KBM-7 (cell line): Measurements from ENCODE around the gene IGF2BP2.
"Not testable (repeated sequence)": the region's sequence is repeated elsewhere in the genome, so short reads cannot be mapped to it uniquely, and the experiment has no call there.

Experiments used
- DNase-seq: peaks from one replicate; pipeline ENCODE4 v3.0.0-alpha.2; 2015
- in situ Hi-C: fragments of 300-500 bp; cut with MboI; formaldehyde crosslinking; loops from 2 replicates; pipeline ENCODE4 v1.14.3; 2020; ENCODE audit warnings: low sequenced_read_pairs, low pct_unique_long_range_greater_than_20kb, mixed read lengths

Gene IGF2BP2

DNA sequence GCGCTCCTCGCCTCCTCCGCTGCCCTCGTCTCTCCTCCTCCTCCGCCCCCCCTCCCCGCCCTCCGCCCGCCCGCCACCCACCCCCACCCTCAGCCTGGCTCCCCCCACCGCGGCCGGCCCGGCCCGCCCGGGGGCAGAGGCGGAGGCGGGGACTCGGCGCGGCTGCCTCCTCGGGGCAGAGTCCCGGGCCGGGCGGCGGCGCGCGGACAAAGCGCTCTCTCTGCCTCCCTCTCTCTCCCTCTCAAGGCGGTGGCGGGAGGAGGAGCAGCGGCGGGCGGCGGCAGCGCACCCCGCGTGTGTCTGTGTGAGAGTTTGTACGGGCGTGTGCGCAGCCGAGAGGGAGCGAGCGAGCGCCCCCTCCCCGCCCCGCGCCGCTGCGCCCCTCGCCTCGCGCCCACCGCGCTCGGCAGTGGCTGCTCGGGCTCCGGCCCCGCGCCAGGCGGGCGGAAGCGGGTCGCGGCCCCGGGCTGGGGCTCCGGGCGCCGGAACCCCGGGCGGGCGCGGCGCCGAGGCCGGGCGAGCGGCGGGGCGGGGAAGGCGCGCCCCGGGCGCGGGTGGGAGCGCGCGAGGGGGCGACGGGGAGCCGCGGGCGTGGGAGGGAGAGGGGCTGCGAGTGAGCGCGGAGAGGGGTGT, at the start of gene IGF2BP2:
Gene IGF2BP2, minus strand, starts transcription at position 37 of the 633 bp plus-strand sequence. CDS start 82 bp downstream, outside the sequence.
- in situ Hi-C loops: no loop called here

DNA sequence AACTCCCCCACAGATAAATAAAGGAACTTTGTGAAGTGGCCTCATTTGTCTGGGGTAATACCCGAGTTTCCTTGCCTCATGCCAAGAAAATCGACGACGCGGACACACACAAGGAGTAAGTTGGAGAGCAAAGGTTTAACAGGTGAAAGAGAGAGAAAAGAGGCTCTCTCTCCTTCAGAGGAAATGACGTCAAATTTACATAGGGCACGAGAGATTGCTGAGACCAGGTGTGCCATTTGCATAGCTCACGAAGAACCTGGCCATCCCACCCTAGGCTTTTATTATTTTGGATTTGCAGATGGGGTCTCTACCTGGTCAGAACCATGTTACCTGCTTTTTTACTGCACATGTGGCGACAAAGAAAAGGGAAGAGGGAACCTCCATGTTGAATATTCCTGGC, 49.3 kb upstream of the IGF2BP2 start:
- in situ Hi-C loops: no loop called here
- no peak for DNase-seq

More for the DNA sequence above, at the start of gene IGF2BP2:
- peak; percentile 86 for DNase-seq

DNA sequence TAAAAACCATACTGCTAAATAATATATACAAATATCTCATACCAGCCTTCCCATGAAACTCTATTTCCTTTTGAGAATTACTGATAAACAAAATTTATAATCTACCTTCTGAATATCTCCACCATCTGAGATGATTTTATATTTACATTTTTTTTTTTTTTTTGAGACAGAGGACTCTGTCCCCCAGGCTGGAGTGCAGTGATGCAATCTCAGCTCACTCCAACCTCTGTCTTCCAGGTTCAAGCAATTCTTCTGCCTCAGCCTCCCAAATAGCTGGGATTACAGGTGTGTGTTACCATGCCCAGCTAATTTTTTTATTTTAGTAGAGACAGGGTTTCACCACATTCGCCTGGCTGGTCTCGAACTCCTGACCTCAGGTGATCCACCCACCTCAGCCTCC, 42.8 kb upstream of the IGF2BP2 start:
- DNase-seq: no peak
- in situ Hi-C loops: no loop called here

DNA sequence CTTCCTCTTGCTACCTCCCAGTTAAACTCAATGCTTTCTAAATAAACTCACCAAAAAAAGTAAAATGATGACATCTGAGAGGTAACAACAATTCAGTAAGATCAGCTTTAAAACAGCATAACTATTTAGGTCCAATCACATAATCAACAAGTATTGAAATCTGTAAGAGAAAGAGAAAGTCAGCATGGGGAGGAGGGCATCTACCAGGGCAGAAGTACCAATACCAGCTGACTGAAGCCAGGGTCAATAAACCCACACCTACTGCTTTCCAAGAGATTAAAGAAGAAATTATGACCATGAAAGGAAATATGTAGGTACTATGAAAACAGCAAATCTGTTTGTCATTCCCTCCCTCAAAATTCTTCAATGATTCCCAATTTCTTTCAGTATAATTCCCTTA, 42.2 kb upstream of the IGF2BP2 start:
- DNase-seq: no peak
- in situ Hi-C loops: no loop called here

DNA sequence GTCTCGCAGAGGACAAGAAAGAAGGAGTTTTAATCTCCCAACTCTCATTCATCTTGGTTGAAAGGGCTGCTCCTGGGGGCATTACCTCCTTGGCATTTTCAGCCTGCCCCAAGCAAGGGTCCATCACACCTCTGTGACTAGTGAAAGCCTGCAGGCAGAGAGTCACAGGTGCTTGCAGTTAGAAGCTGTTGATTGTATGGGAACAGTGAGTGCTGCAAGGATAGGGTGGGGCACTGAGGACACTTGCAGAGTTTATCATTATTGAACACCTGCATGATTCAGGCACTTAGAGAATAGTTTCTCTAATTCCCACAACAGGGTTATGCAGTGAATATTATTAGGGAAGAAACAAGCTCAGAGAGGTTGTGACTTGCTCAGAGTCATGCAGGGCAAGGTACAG, 41.7 kb upstream of the IGF2BP2 start:
- DNase-seq: no peak
- in situ Hi-C loops: no loop called here

DNA sequence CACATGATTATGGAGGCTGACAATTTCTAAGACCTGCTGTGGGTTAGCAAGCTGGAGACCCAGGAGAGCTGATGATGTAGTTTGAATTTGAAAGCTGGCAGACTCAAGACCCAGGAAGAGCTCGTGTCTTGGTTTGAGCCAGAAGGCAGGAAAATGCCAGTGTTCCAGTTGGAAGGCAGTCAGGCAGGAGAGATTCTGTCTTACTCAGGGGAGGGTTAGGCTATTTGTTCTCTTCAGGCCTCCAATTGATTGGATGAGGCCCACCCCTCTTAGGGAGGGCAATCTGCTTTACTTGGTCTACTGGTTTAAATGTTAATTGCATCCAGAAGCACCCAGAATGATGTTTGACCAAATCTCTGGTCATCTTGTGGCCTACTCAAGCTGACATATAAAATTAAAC, 40.4 kb upstream of the IGF2BP2 start:
- DNase-seq: no peak
- in situ Hi-C loops: no loop called here

DNA sequence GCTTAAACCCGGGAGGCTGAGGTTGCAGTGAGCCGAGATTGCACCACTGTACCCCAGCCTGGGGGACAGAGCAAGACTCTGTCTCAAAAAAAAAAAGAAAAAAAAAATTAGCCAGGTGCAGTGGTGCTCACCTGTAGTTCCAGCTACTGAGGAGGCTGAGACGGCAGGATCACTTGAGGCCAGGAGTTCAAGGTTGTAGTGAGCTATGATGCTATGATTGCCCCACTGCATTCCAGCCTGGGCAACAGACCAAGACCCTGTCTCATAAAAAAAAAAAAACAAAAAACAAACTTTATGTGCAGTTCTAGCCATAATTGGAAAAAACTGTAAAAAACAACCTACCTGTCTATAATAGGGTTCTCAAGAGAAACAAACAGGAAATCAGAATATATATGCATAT, 39.9 kb upstream of the IGF2BP2 start:
- no peak for DNase-seq
- in situ Hi-C loops: no loop called here

DNA sequence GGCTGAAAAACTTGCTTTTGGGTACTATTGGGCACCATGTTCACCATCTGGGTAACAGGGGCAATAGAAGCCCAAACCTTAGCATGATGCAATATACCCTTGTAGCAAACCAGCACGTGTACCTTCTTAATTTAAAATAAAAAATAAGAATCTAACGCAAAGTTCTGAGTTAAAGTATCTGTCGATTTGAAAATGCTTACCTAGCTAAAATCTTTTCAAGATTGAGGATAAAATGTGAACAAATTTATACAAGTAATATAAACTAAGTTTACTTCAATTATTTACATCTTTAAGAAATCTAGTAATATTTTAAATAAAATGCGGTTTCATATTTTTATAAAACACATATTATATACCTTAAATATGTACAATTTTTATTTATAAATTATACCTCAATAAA, 38.1 kb upstream of the IGF2BP2 start:
- in situ Hi-C loops: no loop called here

DNA sequence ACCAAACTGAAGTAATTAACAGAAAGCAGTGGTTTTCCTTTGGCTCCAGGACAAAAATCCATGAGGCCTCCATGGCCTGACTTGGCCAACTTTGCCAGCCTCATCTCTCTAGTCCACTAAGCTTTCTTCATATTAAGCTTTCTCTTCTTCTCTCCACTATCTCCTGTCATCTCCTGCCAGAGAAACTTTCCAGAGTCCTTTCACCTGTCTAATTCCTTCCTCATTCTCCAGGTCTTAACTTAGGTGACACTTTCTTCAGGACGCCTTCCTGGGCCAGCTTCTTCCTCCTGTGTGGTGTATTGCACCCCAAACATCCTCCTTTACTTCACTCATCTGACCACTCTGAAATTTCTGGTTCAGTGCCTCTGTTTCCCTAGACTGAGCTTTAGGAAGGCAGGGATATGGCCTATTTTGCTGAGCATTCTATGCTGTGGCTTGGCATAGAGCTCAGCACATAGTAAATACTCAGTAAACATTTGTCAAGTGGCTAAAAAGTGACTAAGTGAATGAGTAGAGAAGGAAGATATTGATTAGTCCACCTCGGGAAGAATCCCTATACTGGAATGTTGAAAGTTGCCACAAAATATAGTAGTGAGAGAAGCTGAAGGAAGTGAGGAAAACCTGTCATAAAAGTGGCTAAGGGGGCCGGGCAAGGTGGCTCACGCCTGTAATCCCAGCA, 34.6 kb upstream of the IGF2BP2 start:
- in situ Hi-C loops: no loop called here

More for the DNA sequence above, 38.1 kb upstream of the IGF2BP2 start:
- no peak for DNase-seq

DNA sequence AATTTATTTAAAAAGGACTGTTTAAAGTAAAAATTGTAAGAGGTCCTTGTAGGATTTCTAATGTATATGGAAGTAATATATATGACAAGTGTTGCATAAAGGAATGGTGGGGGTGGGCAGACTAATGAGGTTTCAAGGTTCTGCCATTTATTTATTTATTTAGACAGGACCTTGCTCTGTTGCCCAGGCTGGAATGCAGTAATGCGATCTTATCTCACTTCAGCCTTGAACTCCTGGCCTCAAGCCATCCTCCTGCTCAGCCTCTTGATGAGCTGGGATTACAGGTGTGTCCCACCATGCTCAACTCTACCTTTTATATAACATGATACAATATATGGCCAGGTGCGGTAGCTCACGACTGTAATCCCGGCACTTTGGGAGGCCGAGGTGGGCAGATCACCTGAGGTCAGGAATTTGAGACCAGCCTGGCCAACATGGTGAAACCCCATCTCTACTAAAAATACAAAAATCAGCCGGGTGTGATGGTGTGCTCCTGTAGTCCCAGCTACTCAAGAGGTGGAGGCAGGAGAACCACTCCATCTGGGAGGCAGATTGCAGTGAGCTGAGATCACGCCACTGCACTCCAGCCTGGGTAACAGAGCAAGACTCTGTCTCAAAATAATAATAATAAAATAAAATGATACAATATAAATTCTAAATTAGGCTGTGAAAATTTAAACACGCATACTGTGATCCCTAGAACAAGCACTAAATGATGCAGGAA, 33.8 kb upstream of the IGF2BP2 start:
- no peak for DNase-seq
- in situ Hi-C loops: no loop called here

More for the DNA sequence above, 34.6 kb upstream of the IGF2BP2 start:
- DNase-seq: no peak

DNA sequence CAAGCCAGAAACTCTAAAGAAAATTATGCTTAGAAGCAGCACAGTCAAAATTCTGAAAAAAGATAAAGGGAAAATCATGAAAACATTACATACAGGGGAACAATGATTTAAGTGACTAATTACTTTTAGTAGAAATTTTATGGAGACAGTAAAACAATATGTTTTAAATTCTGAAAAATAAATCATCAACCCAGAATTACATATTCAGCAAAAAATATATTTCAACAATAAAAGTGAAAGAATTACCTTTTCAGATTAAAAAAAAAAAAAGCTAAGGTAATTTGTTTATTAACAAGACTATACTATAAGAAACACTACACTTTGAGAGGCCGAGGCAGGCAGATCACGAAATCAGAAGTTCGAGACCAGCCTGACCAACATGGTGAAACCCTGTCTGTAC, 32.4 kb upstream of the IGF2BP2 start:
- DNase-seq: no peak
- in situ Hi-C loops: no loop called here

DNA sequence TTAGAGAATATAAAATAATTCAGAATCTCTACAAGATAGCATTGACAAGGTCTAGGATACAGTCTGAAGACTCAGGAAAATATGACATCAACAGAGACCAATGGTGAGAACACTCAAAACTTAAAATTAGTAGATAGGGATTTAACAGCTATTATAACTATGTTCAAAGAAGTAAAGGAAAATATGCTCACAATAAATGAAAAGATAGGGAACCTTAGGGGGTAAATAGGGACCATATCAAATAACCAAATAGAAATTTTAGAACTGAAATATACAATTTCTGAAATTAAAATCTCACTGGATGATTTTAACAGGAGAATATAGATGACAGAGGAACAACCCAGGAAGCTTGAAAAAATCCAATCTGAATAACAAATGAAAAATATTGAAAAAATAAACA, 31.8 kb upstream of the IGF2BP2 start:
- DNase-seq: no peak
- in situ Hi-C loops: no loop called here

DNA sequence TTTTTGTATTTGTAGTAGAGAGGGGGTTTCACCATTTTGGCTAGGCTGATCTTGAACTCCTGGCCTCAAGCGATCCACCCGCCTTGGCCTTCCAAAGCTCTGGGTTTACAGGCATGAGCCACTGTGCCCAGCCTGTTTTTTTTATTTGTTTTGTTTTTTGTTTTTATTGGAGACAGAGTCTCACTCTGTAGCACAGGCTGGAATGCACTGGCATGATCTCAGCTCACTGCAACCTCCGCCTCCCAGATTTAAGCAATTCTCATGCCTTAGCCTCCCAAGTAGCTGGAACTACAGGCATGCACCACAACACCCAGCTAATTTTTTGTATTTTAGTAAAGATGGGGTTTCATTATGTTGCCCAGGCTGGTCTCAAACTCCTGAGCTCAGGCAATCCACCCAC, 28.9 kb upstream of the IGF2BP2 start:
- in situ Hi-C loops, DNase-seq: not testable (repeated sequence)

DNA sequence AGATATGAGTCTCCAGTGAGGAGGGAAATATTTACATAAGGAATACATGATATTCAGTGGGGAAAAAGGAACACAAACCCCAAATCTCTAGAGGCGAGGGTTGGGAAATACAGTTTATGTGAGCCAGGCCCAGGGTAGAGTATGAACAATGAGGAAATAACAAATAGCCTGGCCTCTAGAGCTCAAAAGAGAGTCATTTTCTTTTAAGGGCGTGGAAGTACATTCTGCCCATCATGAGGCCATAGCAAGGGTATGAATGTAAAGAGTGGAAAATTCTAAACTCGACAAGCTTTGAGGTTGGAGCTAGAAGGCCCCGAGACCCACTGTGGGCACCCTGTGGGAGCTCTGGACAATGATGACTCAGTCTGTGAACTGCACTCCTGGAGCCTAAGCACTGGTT, 27.8 kb upstream of the IGF2BP2 start:
- DNase-seq: no peak
- in situ Hi-C loops: no loop called here

DNA sequence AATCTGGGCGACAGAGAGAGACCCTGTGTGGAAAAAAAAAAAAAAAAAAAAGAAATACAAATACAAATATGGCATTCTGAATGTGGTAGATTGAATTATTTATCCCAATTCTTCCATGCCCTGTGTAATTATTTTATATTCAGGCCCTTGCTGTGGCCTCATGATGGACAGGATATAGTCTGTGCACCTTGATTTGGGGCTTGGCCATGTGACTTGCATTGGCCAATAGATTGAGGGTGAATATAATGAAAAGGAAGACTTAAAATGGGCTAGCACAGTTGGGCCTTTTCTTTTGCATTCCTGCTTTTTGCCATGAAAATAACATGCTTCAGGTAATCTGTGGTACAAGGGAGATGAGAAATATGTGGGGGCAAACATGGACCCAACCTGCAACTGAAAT, 27.1 kb upstream of the IGF2BP2 start:
- in situ Hi-C loops: no loop called here
- no peak for DNase-seq

DNA sequence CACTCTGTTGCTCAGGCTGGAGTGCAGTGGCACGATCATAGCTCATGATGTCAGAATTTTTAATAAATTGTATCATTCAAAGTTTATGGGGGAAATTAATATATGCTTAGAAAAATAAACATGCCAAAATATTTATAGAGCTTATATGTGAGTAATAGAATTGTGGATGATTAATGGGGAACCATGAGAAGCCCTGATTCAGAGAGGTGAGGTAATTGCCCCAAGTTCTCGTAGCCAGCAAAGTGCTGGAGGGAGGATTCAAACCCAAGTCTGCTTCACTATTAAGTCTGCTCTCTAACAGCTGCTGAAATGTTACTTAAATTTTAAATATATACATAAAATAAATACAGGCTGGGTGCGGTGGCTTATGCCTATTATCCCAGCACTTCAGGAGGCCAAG, 26.2 kb upstream of the IGF2BP2 start:
- in situ Hi-C loops: no loop called here
- DNase-seq: no peak

DNA sequence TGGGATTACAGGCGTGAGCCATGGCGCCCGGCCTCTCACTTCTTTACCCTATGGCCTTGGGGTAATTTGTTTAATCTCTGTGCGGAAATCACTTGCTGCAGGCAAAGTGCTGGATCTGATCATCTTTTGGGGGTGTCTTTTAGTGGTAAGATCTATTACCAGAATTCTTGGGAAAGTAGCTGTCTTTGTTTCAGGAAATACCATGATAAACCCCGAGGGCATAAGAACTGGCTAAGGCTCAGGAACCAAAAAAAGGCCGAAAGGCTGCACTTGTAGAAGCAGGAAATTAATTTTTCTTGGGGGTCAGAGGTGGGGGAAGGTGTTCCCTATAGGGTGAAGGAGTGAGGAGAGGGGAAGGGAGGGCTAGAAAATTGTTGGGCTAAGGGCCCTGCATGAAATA, 22.7 kb upstream of the IGF2BP2 start:
- DNase-seq: no peak
- in situ Hi-C loops: no loop called here

DNA sequence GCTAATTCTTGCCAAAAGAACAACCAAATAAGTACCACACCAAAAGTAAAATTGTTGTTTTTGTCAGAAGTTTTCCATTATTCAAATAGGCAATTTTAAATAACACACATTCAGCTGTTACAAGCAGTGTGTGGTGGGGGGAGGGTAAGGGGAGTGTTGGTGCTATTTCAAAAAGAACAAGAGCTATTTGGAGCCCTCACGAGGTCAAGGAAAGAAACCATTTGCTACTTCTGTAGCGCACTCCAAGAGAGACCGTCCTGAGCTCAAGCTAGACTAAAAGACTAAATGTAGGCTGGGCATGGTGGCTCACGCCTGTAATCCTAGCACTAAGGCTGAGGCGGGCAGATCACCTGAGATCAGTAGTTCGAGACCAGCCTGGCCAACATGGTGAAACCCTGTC, 21.2 kb upstream of the IGF2BP2 start:
- DNase-seq: no peak
- in situ Hi-C loops: no loop called here

DNA sequence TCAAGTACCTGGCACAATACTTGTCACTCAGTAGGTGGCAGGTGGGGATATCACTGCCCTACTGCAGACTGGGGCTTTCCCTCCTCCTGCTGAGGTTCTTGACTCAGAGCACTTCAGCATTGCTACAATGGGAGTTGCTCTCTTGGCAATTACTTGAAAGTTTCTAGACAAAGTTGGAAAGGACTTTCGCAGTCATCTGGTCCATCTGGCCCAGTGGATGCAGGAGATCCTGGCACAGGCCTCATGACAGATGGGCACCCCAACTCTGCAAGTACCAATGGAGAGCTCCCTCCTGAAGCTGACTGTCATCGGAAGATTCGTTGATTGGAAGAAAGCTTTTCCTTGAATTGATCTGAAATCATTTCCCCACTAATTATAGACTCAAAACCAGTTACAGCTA, 19.2 kb upstream of the IGF2BP2 start:
- in situ Hi-C loops: no loop called here
- DNase-seq: no peak

DNA sequence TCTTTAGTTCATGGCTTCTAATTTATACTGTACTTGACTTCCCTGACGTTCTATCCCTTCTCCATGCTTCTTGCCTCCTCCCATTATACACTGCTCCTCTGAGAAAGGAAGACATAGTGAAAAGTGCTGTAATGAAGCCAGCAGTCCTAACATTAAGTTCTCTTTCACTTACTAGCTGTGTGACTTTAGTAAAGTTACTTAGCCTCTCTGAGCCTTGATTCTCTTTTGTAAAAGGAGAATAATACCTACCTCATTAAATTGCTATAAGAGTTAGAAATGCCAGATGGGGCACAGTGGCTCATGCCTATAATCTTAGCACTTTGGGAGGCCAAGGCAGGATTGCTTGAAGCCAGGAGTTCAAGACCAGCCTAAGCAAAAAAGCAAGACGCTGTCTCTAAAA, 18.8 kb upstream of the IGF2BP2 start:
- in situ Hi-C loops: no loop called here
- DNase-seq: no peak
